Endothelial cell (in vitro differentiated cells): ENCODE results near the gene MAGI2. TPM values are rescaled to one million over a fixed set of nuclear protein-coding genes. Genes with fewer than 3 reads are reported as not detected.

Source experiments
- DNase-seq: peaks from one replicate; pipeline ENCODE4 v3.0.0; 2021; ENCODE audit warnings: low spot score
- H3K27ac Mint-ChIP-seq: one replicate; pipeline ENCODE4 v1.8.0; 2021; ENCODE audit warnings: mixed read lengths, inconsistent platforms; ENCODE audit not compliant: unreplicated experiment
- H3K27me3 Mint-ChIP-seq: one replicate; pipeline ENCODE4 v1.8.0; 2021; ENCODE audit warnings: mild to moderate bottlenecking, moderate library complexity, mixed read lengths, inconsistent platforms; ENCODE audit not compliant: unreplicated experiment
- H3K36me3 Mint-ChIP-seq: one replicate; pipeline ENCODE4 v1.8.0; 2021; ENCODE audit warnings: mild to moderate bottlenecking, low read depth, mixed read lengths, inconsistent platforms; ENCODE audit not compliant: unreplicated experiment
- H3K4me1 Mint-ChIP-seq: one replicate; pipeline ENCODE4 v1.8.0; 2021; ENCODE audit warnings: mild to moderate bottlenecking, mixed read lengths, inconsistent platforms; ENCODE audit not compliant: unreplicated experiment
- H3K4me3 Mint-ChIP-seq: one replicate; pipeline ENCODE4 v1.8.0; 2021; ENCODE audit warnings: mild to moderate bottlenecking, mixed read lengths, inconsistent platforms; ENCODE audit not compliant: unreplicated experiment
- H3K9me3 Mint-ChIP-seq: one replicate; pipeline ENCODE4 v1.8.0; 2021; ENCODE audit warnings: mixed read lengths, inconsistent platforms; ENCODE audit not compliant: unreplicated experiment
- CTCF ChIP-seq: fragments of 200-600 bp; sonication (generic); IDR thresholded peaks from one replicate; pipeline ENCODE4 v1.5.0; 2021; ENCODE audit warnings: antibody characterized with exemption; ENCODE audit not compliant: unreplicated experiment
- total RNA-seq: library from RNA; stranded (reverse); fragmentation: NEBNext Ultra II Directional; extraction: Animal tissue kit (Norgen Biotek cat#: 25700); gene quantifications from one replicate; pipeline ENCODE4 v1.2.1, GENCODE V29; 2021; ENCODE audit not compliant: unreplicated experiment

Gene MAGI2
- total RNA-seq, 1 donor from 2014 or later: 6.3 TPM

DNA sequence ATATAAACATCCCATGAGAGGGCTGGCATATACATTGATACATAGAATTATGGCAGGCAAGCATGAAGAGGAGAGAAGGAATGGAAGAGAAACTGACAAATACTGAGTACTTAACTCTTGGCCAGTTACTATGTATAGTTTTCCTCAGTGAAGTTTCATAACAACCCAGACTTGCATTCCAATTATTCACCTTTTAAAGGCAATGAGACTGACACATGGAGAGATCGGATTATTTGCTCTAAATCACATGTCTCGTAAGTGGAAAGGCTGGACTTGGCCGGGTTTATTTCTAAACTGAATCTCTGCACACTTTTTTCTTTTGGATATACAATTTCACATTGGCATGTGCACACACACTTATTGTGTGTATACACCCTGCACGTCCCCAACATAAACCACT is 1106.6 kb downstream of the MAGI2 start:
- H3K9me3 Mint-ChIP-seq: no peaks in the 10 kb centered on the region
- no peaks in the 10 kb centered on the region for H3K4me1 Mint-ChIP-seq
- H3K4me3 Mint-ChIP-seq: no peak overlapping the region
- no peaks in the 10 kb centered on the region for H3K27me3 Mint-ChIP-seq
- TF ChIP-seq CTCF: no peak
- DNase-seq: no peak
- H3K27ac Mint-ChIP-seq: no peak overlapping the region
- H3K36me3 Mint-ChIP-seq: no peaks in the 10 kb centered on the region

DNA sequence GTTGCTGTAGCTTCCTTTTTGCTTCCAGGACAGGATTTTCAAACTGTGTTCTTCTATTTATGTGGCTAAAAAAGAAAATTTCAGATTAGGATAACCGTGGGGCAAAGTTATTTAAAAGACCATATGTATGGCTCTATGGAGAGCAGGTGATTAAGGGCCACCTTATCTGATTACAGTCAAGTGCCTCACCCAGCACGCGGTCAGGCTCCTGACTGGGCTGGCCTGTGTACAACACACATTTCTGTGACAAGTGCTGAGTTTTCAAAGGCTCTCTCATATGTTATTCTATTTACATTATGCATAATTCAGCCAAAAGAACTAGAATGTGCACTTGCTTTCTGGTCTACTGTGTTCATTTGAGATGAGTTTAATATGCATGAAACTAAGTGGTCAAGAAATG is 1107.5 kb downstream of the MAGI2 start:
- Mint-ChIP-seq H3K27me3 (peaks cover 1% of the 10 kb centered on the region), H3K9me3 (no peaks in the 10 kb centered on the region), H3K27ac (no peak overlapping the region), H3K4me3 (no peak overlapping the region), H3K36me3 (no peaks in the 10 kb centered on the region), H3K4me1 (no peaks in the 10 kb centered on the region)
- no peak for DNase-seq
- TF ChIP-seq CTCF: no peak

DNA sequence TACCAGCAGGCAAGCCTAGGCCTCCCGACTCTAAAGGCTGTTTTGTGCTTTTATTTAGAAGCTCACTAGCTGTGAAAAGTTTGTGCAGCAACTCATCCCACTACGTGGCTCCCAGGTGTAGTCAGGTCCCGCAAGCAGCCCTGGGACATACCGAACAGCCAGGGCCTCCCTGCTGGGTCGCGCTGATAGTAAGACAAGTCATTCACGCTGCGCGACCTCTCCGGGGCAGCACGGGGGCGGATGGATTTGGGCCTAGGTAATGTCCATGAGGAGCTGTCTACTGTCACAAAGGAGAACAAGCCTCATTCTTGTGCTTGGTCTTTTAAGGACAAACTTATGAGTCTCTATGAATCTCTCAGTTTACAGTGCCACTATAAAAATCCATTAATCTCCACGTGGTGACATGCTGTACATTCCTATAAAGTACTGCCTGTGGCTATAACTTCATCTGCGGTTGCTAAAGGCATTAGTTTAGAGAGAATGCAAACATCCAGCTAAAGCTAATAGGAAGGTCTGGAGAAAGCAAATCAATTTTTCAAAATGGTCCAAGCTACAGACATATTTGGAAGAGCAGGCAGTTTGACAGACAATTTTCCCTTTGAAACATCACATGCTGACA is 1108.1 kb downstream of the MAGI2 start:
- no peaks in the 10 kb centered on the region for H3K9me3 Mint-ChIP-seq
- H3K27me3 Mint-ChIP-seq: peaks cover 1% of the 10 kb centered on the region
- H3K36me3 Mint-ChIP-seq: no peaks in the 10 kb centered on the region
- no peak for TF ChIP-seq CTCF
- no peak overlapping the region for H3K4me3 Mint-ChIP-seq
- no peaks in the 10 kb centered on the region for H3K4me1 Mint-ChIP-seq
- DNase-seq: no peak
- no peak overlapping the region for H3K27ac Mint-ChIP-seq

DNA sequence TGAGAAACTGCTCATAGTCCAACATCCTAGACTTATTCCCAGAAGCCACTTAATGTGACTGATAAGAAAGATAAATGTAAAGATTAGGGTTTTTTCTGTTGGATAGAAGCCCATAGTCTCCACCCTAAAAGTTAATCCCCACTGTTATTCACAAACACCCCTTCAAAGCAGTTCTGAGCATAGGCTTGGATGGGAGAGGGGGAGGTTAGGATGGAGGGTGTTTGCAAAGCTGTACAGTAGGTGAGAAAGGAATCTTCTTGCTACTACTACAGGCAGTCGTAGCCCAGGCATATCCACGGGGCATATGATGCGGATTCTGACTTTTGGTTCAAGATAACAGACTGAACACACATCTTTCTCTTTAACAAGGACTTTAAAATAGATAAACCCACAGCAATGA is 1119.0 kb downstream of the MAGI2 start:
- Mint-ChIP-seq H3K27me3 (no peaks in the 10 kb centered on the region), H3K4me1 (no peaks in the 10 kb centered on the region)

More for the DNA sequence above, 1119.0 kb downstream of the MAGI2 start:
- H3K27ac Mint-ChIP-seq: no peak overlapping the region
- no peaks in the 10 kb centered on the region for H3K9me3 Mint-ChIP-seq
- no peak for DNase-seq
- no peaks in the 10 kb centered on the region for H3K36me3 Mint-ChIP-seq
- no peak overlapping the region for H3K4me3 Mint-ChIP-seq
- TF ChIP-seq CTCF: no peak
